Measurements from ENCODE around the gene CAMK2A.
A peak's percentile ranks its signal among the peaks of the same experiment; 100 is the strongest.
"Not testable (repeated sequence)": the region's sequence is repeated elsewhere in the genome, so short reads cannot be mapped to it uniquely, and the experiment has no call there.

Gene CAMK2A

DNA sequence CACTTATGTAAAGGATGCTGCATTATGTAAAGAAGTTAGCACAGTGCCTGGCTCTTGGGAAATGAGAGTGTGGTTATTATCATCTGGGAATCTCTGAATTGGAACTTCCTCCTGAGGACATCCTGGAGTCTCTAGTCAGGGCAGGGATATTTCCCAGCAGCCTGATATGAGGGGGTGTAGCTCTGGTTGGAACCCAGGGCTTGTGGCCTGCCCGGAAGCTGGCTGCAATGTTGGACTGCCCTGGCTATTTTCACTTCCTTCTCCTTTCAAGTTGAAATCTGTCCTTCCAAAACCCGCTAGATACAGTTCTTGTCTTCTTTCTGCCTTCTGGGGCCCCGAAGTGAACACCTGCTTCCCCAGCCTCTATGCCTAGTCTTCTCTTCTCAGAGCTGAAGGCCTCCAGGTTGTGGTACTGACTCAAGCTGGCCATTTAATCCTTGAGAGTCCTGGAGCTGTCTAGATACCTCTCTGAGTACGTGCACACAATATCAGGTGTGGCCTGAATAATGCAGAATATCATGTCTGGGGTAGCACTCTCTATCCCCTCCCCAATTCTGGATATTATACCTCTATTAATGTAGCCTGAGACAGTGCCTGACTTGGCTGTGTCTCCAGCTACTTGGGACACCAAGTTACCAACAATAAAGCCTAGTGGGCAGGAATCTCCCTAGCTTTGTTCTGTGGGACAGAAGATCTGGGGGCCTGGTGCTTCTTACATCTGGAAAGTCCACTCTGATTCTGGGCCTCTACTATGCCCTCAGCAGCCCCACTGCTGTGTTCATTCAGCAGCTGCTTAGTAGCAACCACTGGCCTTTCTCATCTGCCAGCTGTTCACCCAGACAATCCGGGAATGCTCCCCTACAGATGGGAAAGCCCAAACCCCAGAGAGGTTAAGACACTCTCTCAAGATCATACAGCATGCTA is 54.7 kb downstream of the CAMK2A start:
- peak; percentile 26 for DNase-seq (ENCODE audit: low spot score)

GRCh38 chr5:150233706-150234105 is 55.9 kb downstream of the CAMK2A start:
- not testable (repeated sequence) for DNase-seq (ENCODE audit: low spot score)

DNA sequence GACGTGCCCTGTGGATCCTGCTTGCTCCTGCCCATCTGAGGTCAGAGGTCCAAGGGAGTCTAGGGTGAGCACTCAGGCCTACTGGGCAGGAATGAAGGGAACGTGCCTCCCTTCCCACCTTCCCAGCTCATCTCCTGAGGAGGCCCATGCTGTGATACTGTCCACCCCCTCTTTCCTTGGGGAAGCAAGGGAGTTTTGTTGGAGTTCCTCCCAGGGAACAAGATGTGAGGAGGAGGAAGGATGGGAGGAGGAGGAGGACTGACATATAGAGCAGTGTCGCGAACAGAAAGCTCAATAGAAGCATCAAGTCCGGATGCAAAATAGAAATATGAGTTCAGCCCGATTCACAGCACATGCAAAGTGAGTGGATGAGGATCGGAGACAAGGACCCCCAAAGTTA is 58.7 kb downstream of the CAMK2A start:
- no peak for DNase-seq (ENCODE audit: low spot score)

GRCh38 chr5:150229571-150229970 is 60.0 kb downstream of the CAMK2A start:
- no peak for DNase-seq (ENCODE audit: low spot score)

DNA sequence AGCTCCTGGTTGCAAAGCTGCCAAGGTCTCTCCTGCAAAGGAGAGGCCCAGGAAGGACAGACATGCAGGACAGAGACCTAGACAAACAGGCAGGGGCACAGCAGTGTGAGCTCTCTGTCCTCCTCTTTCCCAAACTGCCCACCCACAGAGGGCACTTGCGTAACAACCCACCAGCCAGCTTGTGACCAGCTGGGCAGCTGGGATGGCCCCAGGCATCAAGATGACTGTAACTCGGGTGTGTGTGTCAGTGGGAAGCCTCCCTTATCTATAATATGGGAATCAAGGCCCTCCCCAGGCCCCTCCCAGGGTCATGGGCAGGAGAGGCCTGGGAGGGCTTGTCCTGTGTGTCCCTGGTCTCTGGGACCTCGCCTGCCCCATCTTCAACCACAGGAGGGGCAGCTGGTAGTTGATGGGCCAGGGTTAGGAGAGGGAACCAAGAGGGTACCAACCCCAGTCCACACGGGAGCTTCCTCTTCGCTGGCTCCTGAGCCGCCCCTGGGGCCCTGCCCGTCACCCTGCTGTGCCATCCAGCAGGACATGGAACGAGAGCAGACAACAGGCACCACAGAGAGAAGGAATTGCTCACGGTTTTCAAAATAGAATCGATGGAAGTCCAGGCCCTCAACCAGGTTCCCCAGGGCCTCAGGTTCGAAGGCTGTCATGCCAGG is 61.8 kb downstream of the CAMK2A start:
- no peak for DNase-seq (ENCODE audit: low spot score)

DNA sequence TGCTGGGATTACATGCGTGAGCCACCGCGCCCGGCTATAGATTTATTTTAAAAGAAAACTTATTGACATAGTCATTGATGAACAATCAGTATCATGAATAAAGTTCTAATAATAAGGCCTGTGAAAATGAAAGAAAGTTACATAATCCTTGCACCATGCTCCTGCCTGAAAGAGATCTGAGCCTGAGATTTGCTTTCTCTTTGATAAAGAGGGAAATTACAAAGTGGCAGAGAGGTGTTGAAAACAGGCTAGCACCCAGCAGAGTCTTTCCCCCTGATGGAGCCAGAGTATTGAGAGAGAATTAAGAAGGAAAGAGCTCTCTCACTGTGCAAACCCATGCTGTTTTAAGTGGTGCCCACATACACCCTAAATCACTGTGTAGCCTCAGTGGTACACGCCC is 62.5 kb downstream of the CAMK2A start:
- DNase-seq (ENCODE audit: low spot score), result no peak

- DNase-seq (ENCODE audit: low spot score), result no peak
Observed at GRCh38 chr5:150224483-150225027, 65.0 kb downstream of the CAMK2A start.

DNA sequence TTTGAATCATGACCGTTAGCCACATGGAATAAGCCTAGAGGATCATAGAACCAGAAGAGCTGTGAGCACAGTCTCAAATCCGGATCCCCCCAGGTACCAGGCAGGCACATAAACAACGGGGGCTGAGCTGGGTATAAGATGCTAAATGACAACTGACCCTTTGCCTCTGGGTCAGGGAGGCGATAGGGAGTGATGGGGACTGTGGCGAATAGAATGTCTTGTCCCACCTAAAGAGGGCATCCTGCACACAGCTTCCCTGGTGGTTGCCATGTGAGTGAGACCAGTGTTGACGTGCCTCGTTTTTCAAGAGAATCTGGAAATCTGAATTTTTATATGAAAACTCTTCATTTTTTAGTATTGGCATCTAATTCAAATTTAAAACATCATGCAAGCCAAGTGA is 66.1 kb downstream of the CAMK2A start:
- DNase-seq (ENCODE audit: low spot score), result no peak

DNA sequence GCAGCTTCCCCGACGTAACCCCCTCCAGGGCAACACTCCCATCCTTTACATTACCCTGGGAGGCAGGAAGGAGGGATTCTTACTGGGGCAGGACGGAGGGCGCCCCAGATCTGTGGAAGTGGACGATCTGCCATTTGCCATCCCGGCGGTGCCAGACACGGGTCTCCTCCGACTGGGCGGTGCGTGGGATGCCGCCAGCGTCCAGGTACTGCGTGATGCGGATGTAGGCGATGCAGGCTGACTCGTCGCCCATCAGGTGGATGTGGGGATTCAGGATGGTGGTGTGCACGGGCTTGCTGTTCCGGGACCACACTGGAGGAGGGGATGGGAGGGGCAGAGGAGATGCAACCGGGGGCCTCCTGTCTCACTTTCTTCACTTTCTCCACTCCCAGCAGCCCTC is 66.7 kb downstream of the CAMK2A start:
- no peak for DNase-seq (ENCODE audit: low spot score)

- DNase-seq (ENCODE audit: low spot score), result no peak
Observed at GRCh38 chr5:150221471-150221870, 68.1 kb downstream of the CAMK2A start.

DNA sequence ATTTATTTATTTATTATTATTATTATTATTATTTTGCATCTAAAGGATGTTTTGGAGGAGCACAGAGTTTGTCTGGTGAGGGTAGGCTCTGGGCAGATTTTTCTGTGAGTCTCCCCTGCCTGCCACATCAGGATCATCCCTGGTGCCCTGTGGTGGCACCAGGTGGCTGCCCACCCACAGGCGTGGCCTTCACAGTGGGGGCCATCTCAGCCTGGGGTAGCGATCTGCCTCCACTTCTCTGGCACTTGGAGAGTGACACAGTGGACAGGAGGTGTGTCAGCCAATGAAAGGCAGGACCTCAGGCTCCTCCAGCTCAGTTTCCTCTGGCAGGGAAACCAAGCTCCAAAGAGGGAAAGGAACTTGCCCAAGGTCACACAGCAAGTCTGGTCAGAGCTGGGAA is 69.7 kb downstream of the CAMK2A start:
- no peak for DNase-seq (ENCODE audit: low spot score)

GRCh38 chr5:150219142-150219541 is 70.4 kb downstream of the CAMK2A start:
- no peak for DNase-seq (ENCODE audit: low spot score)

GRCh38 chr5:150218693-150219035 is 70.9 kb downstream of the CAMK2A start:
- no peak for DNase-seq (ENCODE audit: low spot score)

- DNase-seq (ENCODE audit: low spot score), result peak; percentile 73
Observed at GRCh38 chr5:150217873-150218692, 71.5 kb downstream of the CAMK2A start.

GRCh38 chr5:150217038-150217437 is 72.5 kb downstream of the CAMK2A start:
- no peak for DNase-seq (ENCODE audit: low spot score)

GRCh38 chr5:150215979-150216944 is 73.3 kb downstream of the CAMK2A start:
- no peak for DNase-seq (ENCODE audit: low spot score)

GRCh38 chr5:150214289-150214688 is 75.3 kb downstream of the CAMK2A start:
- no peak for DNase-seq (ENCODE audit: low spot score)

DNA sequence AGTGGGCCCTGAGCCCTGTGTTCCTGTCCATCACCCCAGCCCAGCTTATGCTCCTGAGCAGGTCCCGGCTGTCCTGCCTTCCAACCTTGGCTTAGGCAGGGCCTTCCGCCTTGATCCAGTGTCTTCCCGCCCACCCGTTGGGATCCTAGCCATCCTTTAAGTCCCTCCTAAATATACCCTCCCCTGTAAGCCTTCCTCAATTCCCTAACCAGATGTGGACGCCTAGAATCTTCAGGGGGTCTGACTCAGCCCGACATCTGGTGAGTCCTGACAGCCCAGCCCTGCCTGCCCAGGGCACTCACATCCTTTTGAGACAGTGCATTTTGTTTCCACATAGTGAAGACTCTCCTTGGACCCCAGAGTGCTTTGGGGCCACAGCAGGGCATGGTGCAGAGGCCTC is 76.0 kb downstream of the CAMK2A start:
- no peak for DNase-seq (ENCODE audit: low spot score)

GRCh38 chr5:150211156-150212030 is 78.2 kb downstream of the CAMK2A start:
- DNase-seq (ENCODE audit: low spot score), result no peak

- DNase-seq (ENCODE audit: low spot score), result no peak
Observed at GRCh38 chr5:150210644-150211043, 78.9 kb downstream of the CAMK2A start.
